HCT116 (cell line): Measurements from ENCODE around the gene ACTG1. TPM values are rescaled to one million over a fixed set of nuclear protein-coding genes. Genes with fewer than 3 reads are reported as not detected.

Experiments used
- ATAC-seq: fragments of 200-7000 bp; cut with Tn5 transposase; 2 replicates; pipeline ENCODE4 v1.9.1; 2020; ENCODE audit warnings: mild to moderate bottlenecking, moderate library complexity
- BruUV-seq: library from RNA; stranded (reverse); fragments of 400-500 nt; replicated peaks from 2 replicates; lab custom pipeline; 2021; lab: Mats Ljungman, UMichigan
- CTCF ChIA-PET: fragments of 300-600 bp; sonication (Branson Sonifier 250); formaldehyde crosslinking; loops from one replicate; lab custom pipeline; 2021; ENCODE audit warnings: antibody characterized with exemption; lab: Charles Lee
- POLR2A ChIA-PET: fragments of 300-600, 350-600 bp; sonication (Branson Sonifier 250); formaldehyde crosslinking; loops from one replicate; lab custom pipeline; 2021; ENCODE audit warnings: antibody characterized with exemption; lab: Charles Lee
- RAD21 ChIA-PET, 2 experiments: fragments of 300-600 bp; sonication (Branson Sonifier 250); formaldehyde crosslinking; loops; one replicate each; lab custom pipeline; 2023; ENCODE audit warnings: low total read pairs in 2 of 2; ENCODE audit not compliant: uncharacterized antibody in 2 of 2, unreplicated experiment in 2 of 2, low non-redundant PET in 1 of 2; lab: Charles Lee
- DNase-seq: peaks from one replicate; pipeline ENCODE4 v3.0.0-alpha.2; 2010; ENCODE audit warnings: low read depth, low spot score
- H2AFZ ChIP-seq: fragments of 200-600 bp; shearing (Covaris generic), sonication (generic); 2 replicates; pipeline ENCODE4 v1.6.1; 2017; ENCODE audit warnings: low read depth, mixed run types, mixed read lengths, antibody characterized with exemption, low read length; ENCODE audit not compliant: poor library complexity, severe bottlenecking
- H3K27ac ChIP-seq: 2 replicates; pipeline ENCODE4 v1.5.1; 2012; ENCODE audit warnings: low read depth, low read length
- H3K27me3 ChIP-seq: fragments of 200-600 bp; sonication (generic); 2 replicates; pipeline ENCODE4 v1.6.1; 2016; ENCODE audit warnings: mixed run types, low read length, mixed read lengths; ENCODE audit not compliant: insufficient read depth
- H3K36me3 ChIP-seq, 2 experiments: fragments of 200-500 bp in 1 of 2; fragments of 200-600 bp in 1 of 2; sonication (Bioruptor generic) in 1 of 2; sonication (generic) in 1 of 2; 2 replicates each; pipeline versions ENCODE4 v1.5.1 to v1.6.1; 2014 to 2016; ENCODE audit warnings: low read length in 2 of 2, inconsistent platforms in 1 of 2, mixed read lengths in 1 of 2, mixed run types in 1 of 2; ENCODE audit not compliant: insufficient read depth in 2 of 2, control insufficient read depth in 1 of 2
- H3K4me1 ChIP-seq, 2 experiments: fragments of 200-600 bp in 1 of 2; sonication (generic) in 1 of 2; 2 replicates each; pipeline versions ENCODE4 v1.5.1 to v1.6.1; 2012 to 2017; ENCODE audit warnings: low read length in 2 of 2, inconsistent platforms in 1 of 2, mild to moderate bottlenecking in 1 of 2, mixed read lengths in 1 of 2, mixed run types in 1 of 2, moderate library complexity in 1 of 2; ENCODE audit not compliant: insufficient read depth in 2 of 2, control insufficient read depth in 1 of 2
- H3K4me2 ChIP-seq: fragments of 200-600 bp; sonication (generic); 2 replicates; pipeline ENCODE4 v1.6.1; 2017; ENCODE audit warnings: mixed run types, low read length, mixed read lengths
- H3K4me3 ChIP-seq, 2 experiments: fragments of 200-600 bp in 1 of 2; sonication (generic) in 1 of 2; replicated peaks in 1 of 2; 2 replicates each; pipeline ENCODE4 v1.5.1; 2011 to 2016; ENCODE audit warnings: low read length in 2 of 2, control low read depth in 1 of 2, low read depth in 1 of 2, mild to moderate bottlenecking in 1 of 2, mixed read lengths in 1 of 2, mixed run types in 1 of 2
- H3K79me2 ChIP-seq: fragments of 200-600 bp; sonication (generic); 2 replicates; pipeline ENCODE4 v1.6.1; 2017; ENCODE audit warnings: mild to moderate bottlenecking, mixed run types, low read length, moderate library complexity, mixed read lengths; ENCODE audit not compliant: insufficient read depth
- H3K9ac ChIP-seq: fragments of 200-600 bp; sonication (generic); 2 replicates; pipeline ENCODE4 v1.6.1; 2016; ENCODE audit warnings: low read length, mixed read lengths
- H3K9me2 ChIP-seq: fragments of 200-600 bp; sonication (generic), shearing (Covaris generic); 2 replicates; pipeline ENCODE4 v1.6.1; 2017; ENCODE audit warnings: mixed run types, mild to moderate bottlenecking, moderate library complexity; ENCODE audit not compliant: insufficient read depth
- H3K9me3 ChIP-seq, 2 experiments: fragments of 200-500 bp in 1 of 2; fragments of 200-600 bp in 1 of 2; sonication (Bioruptor generic) in 1 of 2; sonication (generic) in 1 of 2; 2 replicates each; pipeline ENCODE4 v1.6.1; 2014 to 2017; ENCODE audit warnings: low read length in 2 of 2, mixed read lengths in 2 of 2, inconsistent platforms in 1 of 2, low read depth in 1 of 2, mild to moderate bottlenecking in 1 of 2, mixed run types in 1 of 2, moderate library complexity in 1 of 2; ENCODE audit not compliant: control insufficient read depth in 1 of 2, insufficient read depth in 1 of 2
- H4K20me1 ChIP-seq: fragments of 200-600 bp; sonication (generic), shearing (Covaris generic); 2 replicates; pipeline ENCODE4 v1.6.1; 2017; ENCODE audit warnings: mixed run types, mild to moderate bottlenecking, moderate library complexity; ENCODE audit not compliant: insufficient read depth
- CBX3 ChIP-seq: IDR thresholded peaks from 2 replicates; pipeline ENCODE4 v1.6.1; 2012; ENCODE audit warnings: low read depth
- CEBPB ChIP-seq: IDR thresholded peaks from 2 replicates; pipeline ENCODE4 v1.6.1; 2012; ENCODE audit warnings: low read depth
- EGR1 ChIP-seq: IDR thresholded peaks from 2 replicates; pipeline ENCODE4 v1.6.1; 2012; ENCODE audit warnings: low read depth
- ELF1 ChIP-seq: IDR thresholded peaks from 2 replicates; pipeline ENCODE4 v1.6.1; 2012; ENCODE audit warnings: low read depth, borderline replicate concordance
- EZH2 ChIP-seq: fragments of 200-600 bp; sonication (generic); IDR thresholded peaks from 2 replicates; pipeline ENCODE4 v1.6.1; 2017; ENCODE audit warnings: antibody characterized with exemption, mixed run types
- EZH2phosphoT487 ChIP-seq: fragments of 200-600 bp; IDR thresholded peaks from 2 replicates; pipeline ENCODE4 v1.6.1; 2018; ENCODE audit warnings: antibody characterized with exemption, borderline replicate concordance
- FOSL1 ChIP-seq: IDR thresholded peaks from 2 replicates; pipeline ENCODE4 v1.6.1; 2012; ENCODE audit warnings: low read depth
- RAD21 ChIP-seq: IDR thresholded peaks from 2 replicates; pipeline ENCODE4 v1.6.1; 2012; ENCODE audit warnings: low read depth, mild to moderate bottlenecking
- SIN3A ChIP-seq: IDR thresholded peaks from 2 replicates; pipeline ENCODE4 v1.6.1; 2012; ENCODE audit warnings: low read depth
- SP1 ChIP-seq: IDR thresholded peaks from 2 replicates; pipeline ENCODE4 v1.6.1; 2012; ENCODE audit warnings: low read depth
- TCF7L2 ChIP-seq: IDR thresholded peaks from 2 replicates; pipeline ENCODE4 v1.7.0; 2011; ENCODE audit warnings: borderline replicate concordance, inconsistent platforms; ENCODE audit not compliant: insufficient read depth, insufficient read length; ENCODE audit errors: extremely low read depth
- YY1 ChIP-seq: IDR thresholded peaks from 2 replicates; pipeline ENCODE4 v1.6.1; 2011; ENCODE audit warnings: low read length, low read depth, moderate library complexity, mild to moderate bottlenecking; ENCODE audit not compliant: insufficient replicate concordance; ENCODE audit errors: extremely low read depth
- ZBTB33 ChIP-seq: IDR thresholded peaks from 2 replicates; pipeline ENCODE4 v1.6.1; 2011; ENCODE audit warnings: mild to moderate bottlenecking, low read length, moderate library complexity; ENCODE audit not compliant: insufficient replicate concordance; ENCODE audit errors: extremely low read depth
- intact Hi-C: fragments of 100-400 bp; cut with micrococcal nuclease; formaldehyde crosslinking; loops from 2 replicates; pipeline ENCODE4 v1.10.0; 2022
- total RNA-seq: library from RNA; stranded (reverse); gene quantifications from one replicate; pipeline ENCODE4 v1.2.1, GENCODE V29; 2021; ENCODE audit not compliant: unreplicated experiment
- TF ChIP-seq, protein P1 (sequence below): IDR thresholded peaks from 2 replicates; pipeline ENCODE4 v1.6.1; 2012
- TF ChIP-seq, protein P2 (sequence below), 3 experiments: fragments of 200-600 bp in 1 of 3; sonication (generic) in 1 of 3; IDR thresholded peaks in 2 of 3; conservative IDR thresholded peaks in 1 of 3; 2 replicates each; pipeline ENCODE4 v1.5.1; 2012 to 2017; ENCODE audit warnings: low read depth in 2 of 3, low read length in 2 of 3, antibody characterized with exemption in 1 of 3, borderline replicate concordance in 1 of 3, control low read depth in 1 of 3, mild to moderate bottlenecking in 1 of 3, mixed read lengths in 1 of 3, mixed run types in 1 of 3, moderate library complexity in 1 of 3; ENCODE audit not compliant: insufficient read depth in 1 of 3

The ACTG1 gene
- total RNA-seq, 1 experiment from 2014 or later = 6,223 TPM

GRCh38 chr17:81466564-81467472, 45.8 kb downstream of the ACTG1 start:
- Histone ChIP-seq H3K9me2 (no peaks in the 10 kb centered on the region), H2AFZ (no peak overlapping the region), H3K9me3 (no peaks in the 10 kb centered on the region), H3K27ac (no peak overlapping the region)
- POLR2A ChIA-PET = no interaction called here
- DNase-seq = no peak
- TF ChIP-seq EZH2 (no peak), SP1 (no peak), ZBTB33 (no peak), FOSL1 (no peak), YY1 (no peak), EZH2phosphoT487 (no peak), ELF1 (no peak), TCF7L2 (no peak), EGR1 (no peak), RAD21 (no peak), CBX3 (no peak), SIN3A (no peak), CEBPB (no peak)
- TF ChIP-seq, protein P1, sequence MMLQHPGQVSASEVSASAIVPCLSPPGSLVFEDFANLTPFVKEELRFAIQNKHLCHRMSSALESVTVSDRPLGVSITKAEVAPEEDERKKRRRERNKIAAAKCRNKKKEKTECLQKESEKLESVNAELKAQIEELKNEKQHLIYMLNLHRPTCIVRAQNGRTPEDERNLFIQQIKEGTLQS = no peak
- TF ChIP-seq, protein P2, sequence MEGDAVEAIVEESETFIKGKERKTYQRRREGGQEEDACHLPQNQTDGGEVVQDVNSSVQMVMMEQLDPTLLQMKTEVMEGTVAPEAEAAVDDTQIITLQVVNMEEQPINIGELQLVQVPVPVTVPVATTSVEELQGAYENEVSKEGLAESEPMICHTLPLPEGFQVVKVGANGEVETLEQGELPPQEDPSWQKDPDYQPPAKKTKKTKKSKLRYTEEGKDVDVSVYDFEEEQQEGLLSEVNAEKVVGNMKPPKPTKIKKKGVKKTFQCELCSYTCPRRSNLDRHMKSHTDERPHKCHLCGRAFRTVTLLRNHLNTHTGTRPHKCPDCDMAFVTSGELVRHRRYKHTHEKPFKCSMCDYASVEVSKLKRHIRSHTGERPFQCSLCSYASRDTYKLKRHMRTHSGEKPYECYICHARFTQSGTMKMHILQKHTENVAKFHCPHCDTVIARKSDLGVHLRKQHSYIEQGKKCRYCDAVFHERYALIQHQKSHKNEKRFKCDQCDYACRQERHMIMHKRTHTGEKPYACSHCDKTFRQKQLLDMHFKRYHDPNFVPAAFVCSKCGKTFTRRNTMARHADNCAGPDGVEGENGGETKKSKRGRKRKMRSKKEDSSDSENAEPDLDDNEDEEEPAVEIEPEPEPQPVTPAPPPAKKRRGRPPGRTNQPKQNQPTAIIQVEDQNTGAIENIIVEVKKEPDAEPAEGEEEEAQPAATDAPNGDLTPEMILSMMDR (IDR thresholded peaks at IDR 0.05 in 2 of 3, conservative IDR thresholded peaks at IDR 0.05 in 1 of 3; ENCODE audit: borderline replicate concordance in 1 of 3, insufficient read depth in 1 of 3, low read depth in 2 of 3, low read length in 2 of 3) = no peak
- TF ChIP-seq, all 23 proteins: peak for 0
- H3K27me3 ChIP-seq = no peaks in the 10 kb centered on the region
- no peak for ATAC-seq
- H3K4me2 ChIP-seq = no peak overlapping the region
- no peaks in the 10 kb centered on the region for H4K20me1 ChIP-seq
- H3K4me1 ChIP-seq = peaks cover 6 to 10% of the 10 kb centered on the region in 2 experiments; a peak in 3 of 4 replicates
- ChIA-PET RAD21 (no interaction called here), CTCF (no interaction called here)
- no peaks in the 10 kb centered on the region for H3K79me2 ChIP-seq
- intact Hi-C loops = no loop called here
- H3K9ac ChIP-seq = no peak overlapping the region
- H3K36me3 ChIP-seq = no peaks in the 10 kb centered on the region; a peak in 2 of 4 replicates
- H3K4me3 ChIP-seq = no peak overlapping the region
- no TSS peak for BruUV-seq
